Measurements from ENCODE around the gene ARL6IP5.

DNA sequence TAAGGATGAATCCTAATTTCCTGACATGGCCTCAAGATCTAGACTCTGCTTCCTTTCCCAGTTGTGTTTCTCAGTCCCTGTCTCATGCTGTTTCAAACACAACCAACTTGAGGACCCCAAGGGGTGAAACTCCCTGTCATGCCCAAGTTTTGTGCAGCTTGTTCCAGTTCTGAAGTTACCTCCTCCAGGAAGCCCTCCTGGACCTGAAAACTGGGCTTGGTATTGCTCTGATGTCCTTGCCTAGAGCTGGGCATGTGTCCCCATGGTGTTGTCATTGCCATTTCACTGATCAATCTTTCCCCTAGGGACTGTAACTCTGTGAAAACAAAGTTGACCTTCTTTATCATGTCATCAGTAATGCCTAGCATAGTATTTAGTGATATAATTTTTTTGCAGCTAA is 43.8 kb downstream of the ARL6IP5 start:
- TF ChIP-seq SP1 (IDR thresholded peaks at IDR 0.05) (no peak), SUZ12 (IDR thresholded peaks at IDR 0.05) (no peak), ARNT (IDR thresholded peaks at IDR 0.05) (no peak), FOXK2 (IDR thresholded peaks at IDR 0.05) (no peak), TARDBP (IDR thresholded peaks at IDR 0.05) (no peak), FOXM1 (IDR thresholded peaks at IDR 0.05; ENCODE audit: borderline replicate concordance) (no peak), ELF4 (IDR thresholded peaks at IDR 0.05) (no peak), LEF1 (IDR thresholded peaks at IDR 0.05; ENCODE audit: borderline replicate concordance) (no peak), ZNF384 (IDR thresholded peaks at IDR 0.05) (no peak), BHLHE40 (IDR thresholded peaks at IDR 0.05; ENCODE audit: borderline replicate concordance) (no peak)
- TF ChIP-seq, protein P1, sequence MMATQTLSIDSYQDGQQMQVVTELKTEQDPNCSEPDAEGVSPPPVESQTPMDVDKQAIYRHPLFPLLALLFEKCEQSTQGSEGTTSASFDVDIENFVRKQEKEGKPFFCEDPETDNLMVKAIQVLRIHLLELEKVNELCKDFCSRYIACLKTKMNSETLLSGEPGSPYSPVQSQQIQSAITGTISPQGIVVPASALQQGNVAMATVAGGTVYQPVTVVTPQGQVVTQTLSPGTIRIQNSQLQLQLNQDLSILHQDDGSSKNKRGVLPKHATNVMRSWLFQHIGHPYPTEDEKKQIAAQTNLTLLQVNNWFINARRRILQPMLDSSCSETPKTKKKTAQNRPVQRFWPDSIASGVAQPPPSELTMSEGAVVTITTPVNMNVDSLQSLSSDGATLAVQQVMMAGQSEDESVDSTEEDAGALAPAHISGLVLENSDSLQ (IDR thresholded peaks at IDR 0.05): no peak
